Spinal cord (tissue), 10 donors: ENCODE measurements around the gene ZC3HAV1. TPM values are rescaled to one million over a fixed set of nuclear protein-coding genes. Genes with fewer than 3 reads are reported as not detected.
A peak's percentile ranks its signal among the peaks of the same experiment; 100 is the strongest.
"Not testable (repeated sequence)": the region's sequence is repeated elsewhere in the genome, so short reads cannot be mapped to it uniquely, and the experiment has no call there.

Experiments used
- DNase-seq, 6 donors: peaks; one replicate each; pipeline versions ENCODE4 v3.0.0 to v3.0.0-alpha.2; 2013 to 2015; ENCODE audit warnings: low spot score in 6 of 6, low read depth in 4 of 6
- H3K27ac ChIP-seq: one replicate; pipeline ENCODE4 v1.5.1; 2013; ENCODE audit warnings: low read depth, low read length, control low read depth
- H3K27me3 ChIP-seq: one replicate; pipeline ENCODE4 v1.6.1; 2013; ENCODE audit warnings: low read length; ENCODE audit not compliant: control insufficient read depth, insufficient read depth
- H3K36me3 ChIP-seq: one replicate; pipeline ENCODE4 v1.6.1; 2013; ENCODE audit warnings: low read length; ENCODE audit not compliant: control insufficient read depth, insufficient read depth
- H3K4me1 ChIP-seq: one replicate; pipeline ENCODE4 v1.6.1; 2013; ENCODE audit warnings: low read length; ENCODE audit not compliant: control insufficient read depth, insufficient read depth
- H3K4me3 ChIP-seq: one replicate; pipeline ENCODE4 v1.5.1; 2013; ENCODE audit warnings: low read depth, low read length, control low read depth
- H3K9me3 ChIP-seq: one replicate; pipeline ENCODE4 v1.6.1; 2013; ENCODE audit warnings: low read length; ENCODE audit not compliant: control insufficient read depth, insufficient read depth
- WGBS: methylation state at CpG from one replicate; pipeline ENCODE4 v1.1.5; 2013; ENCODE audit warnings: missing lambda C conversion rate; ENCODE audit not compliant: insufficient coverage; 5-methylcytosine and 5-hydroxymethylcytosine counted together
- polyA plus RNA-seq, 2 donors: library from polyadenylated mRNA; unstranded; fragments of 120-200 nt; gene quantifications; one replicate each; pipeline ENCODE4 v1.2.1, GENCODE V29; 2013; ENCODE audit not compliant: insufficient read length in 2 of 2
- total RNA-seq, 2 donors: library from RNA; depleted of rRNA in 1 of 2; stranded (reverse); fragments of 120-200 nt in 1 of 2; fragments of >200 nt in 1 of 2; gene quantifications; one replicate each; pipeline versions ENCODE4 v1.2.3 to v1.2.4, GENCODE V29; 2013 to 2014
- donor health status: healthy.

ZC3HAV1 gene
- total and polyA plus RNA-seq, 4 donors = 9.5 to 25.2 (median 17.4) TPM

GRCh38 chr7:139066315-139066714 is 43.2 kb downstream of the ZC3HAV1 start:
- DNase-seq = no peak
- Histone ChIP-seq H3K4me1 (no peaks in the 10 kb centered on the region), H3K27me3 (no peaks in the 10 kb centered on the region), H3K4me3 (no peak overlapping the region), H3K36me3 (peaks cover 3% of the 10 kb centered on the region), H3K9me3 (no peaks in the 10 kb centered on the region), H3K27ac (no peak overlapping the region)
- 73% methylated on average over 4 of the region's 9 CpGs for WGBS

GRCh38 chr7:139065323-139065722 is 44.2 kb downstream of the ZC3HAV1 start:
- no peak for DNase-seq
- peaks cover 3% of the 10 kb centered on the region for H3K36me3 ChIP-seq
- H3K27me3 ChIP-seq = no peaks in the 10 kb centered on the region
- WGBS = 91% methylated on average over 7 of the region's 11 CpGs
- H3K4me1 ChIP-seq = no peaks in the 10 kb centered on the region
- H3K9me3 ChIP-seq = no peaks in the 10 kb centered on the region
- no peak overlapping the region for H3K27ac ChIP-seq
- H3K4me3 ChIP-seq = no peak overlapping the region

- no peak overlapping the region for H3K27ac ChIP-seq
- H3K4me3 ChIP-seq = no peak overlapping the region
- no peaks in the 10 kb centered on the region for H3K27me3 ChIP-seq
- no CpG with 5 or more reads among the region's 5 CpGs for WGBS
- no peak for DNase-seq
- no peaks in the 10 kb centered on the region for H3K4me1 ChIP-seq
- H3K9me3 ChIP-seq = no peaks in the 10 kb centered on the region
- peaks cover 3% of the 10 kb centered on the region for H3K36me3 ChIP-seq
These were observed 48.1 kb downstream of the ZC3HAV1 start for GRCh38 chr7:139061416-139061815.

- H3K9me3 ChIP-seq = no peaks in the 10 kb centered on the region
- H3K36me3 ChIP-seq = peaks cover 3% of the 10 kb centered on the region
- H3K4me3 ChIP-seq = no peak overlapping the region
- no peaks in the 10 kb centered on the region for H3K27me3 ChIP-seq
- no peak overlapping the region for H3K27ac ChIP-seq
- WGBS = 90% methylated on average over 3 of the region's 5 CpGs
- H3K4me1 ChIP-seq = no peaks in the 10 kb centered on the region
- no peak for DNase-seq
These were observed 48.8 kb downstream of the ZC3HAV1 start for GRCh38 chr7:139060695-139061237.

GRCh38 chr7:139059905-139060304 is 49.6 kb downstream of the ZC3HAV1 start:
- Histone ChIP-seq H3K9me3 (no peaks in the 10 kb centered on the region), H3K4me1 (no peaks in the 10 kb centered on the region), H3K27me3 (no peaks in the 10 kb centered on the region), H3K27ac (no peak overlapping the region), H3K4me3 (no peak overlapping the region), H3K36me3 (peaks cover 3% of the 10 kb centered on the region)
- 83% methylated on average over 1 of the region's 1 CpG for WGBS
- DNase-seq = no peak

- peak in 2 of 6 donors; percentile 26 to 49 for DNase-seq
- Histone ChIP-seq H3K4me1 (no peaks in the 10 kb centered on the region), H3K9me3 (no peaks in the 10 kb centered on the region), H3K4me3 (no peak overlapping the region), H3K36me3 (peaks cover 3% of the 10 kb centered on the region), H3K27ac (no peak overlapping the region), H3K27me3 (no peaks in the 10 kb centered on the region)
- 44% methylated on average over 3 of the region's 5 CpGs for WGBS
These were observed 50.6 kb downstream of the ZC3HAV1 start for GRCh38 chr7:139058943-139059342.

GRCh38 chr7:139055674-139056073 is 53.8 kb downstream of the ZC3HAV1 start:
- Histone ChIP-seq H3K9me3 (no peaks in the 10 kb centered on the region), H3K4me3 (no peak overlapping the region), H3K27ac (no peak overlapping the region), H3K36me3 (peaks cover 3% of the 10 kb centered on the region), H3K27me3 (no peaks in the 10 kb centered on the region), H3K4me1 (no peaks in the 10 kb centered on the region)
- no peak for DNase-seq
- WGBS = 100% methylated on average over 1 of the region's 1 CpG

GRCh38 chr7:139054656-139055055 is 54.9 kb downstream of the ZC3HAV1 start:
- not testable (repeated sequence) for H3K27me3 ChIP-seq, DNase-seq, H3K4me3 ChIP-seq, H3K36me3 ChIP-seq, H3K9me3 ChIP-seq, H3K27ac ChIP-seq, H3K4me1 ChIP-seq
- 98% methylated on average over 14 of the region's 14 CpGs for WGBS

- no peak overlapping the region for H3K4me3 ChIP-seq
- no peaks in the 10 kb centered on the region for H3K27me3 ChIP-seq
- DNase-seq = no peak
- H3K9me3 ChIP-seq = no peaks in the 10 kb centered on the region
- H3K4me1 ChIP-seq = no peaks in the 10 kb centered on the region
- WGBS = no CpG with 5 or more reads among the region's 2 CpGs
- no peak overlapping the region for H3K27ac ChIP-seq
- H3K36me3 ChIP-seq = peaks cover 3% of the 10 kb centered on the region
These were observed 55.4 kb downstream of the ZC3HAV1 start for GRCh38 chr7:139054101-139054500.

- Histone ChIP-seq H3K9me3 (no peaks in the 10 kb centered on the region), H3K4me3 (no peak overlapping the region), H3K36me3 (peaks cover 3% of the 10 kb centered on the region), H3K27me3 (no peaks in the 10 kb centered on the region), H3K27ac (no peak overlapping the region), H3K4me1 (no peaks in the 10 kb centered on the region)
- DNase-seq = no peak
These were observed 57.9 kb downstream of the ZC3HAV1 start for GRCh38 chr7:139051655-139052054.
